Fibroblast of the aortic adventitia (primary cell): ENCODE data around the gene C11orf65. TPM values are rescaled to one million over a fixed set of nuclear protein-coding genes. Genes with fewer than 3 reads are reported as not detected.
"Not testable (repeated sequence)": the region's sequence is repeated elsewhere in the genome, so short reads cannot be mapped to it uniquely, and the experiment has no call there.

Experiments used
- DNase-seq: peaks from one replicate; pipeline ENCODE4 v3.0.0-alpha.2; 2010; ENCODE audit warnings: low read depth
- H3K4me3 ChIP-seq: 2 replicates; pipeline ENCODE4 v1.5.1; 2011; ENCODE audit warnings: low read depth, mild to moderate bottlenecking, control low read depth, low read length, moderate library complexity
- total RNA-seq: library from RNA; depleted of rRNA; stranded (reverse); fragments of >200 nt; gene quantifications from 2 replicates; pipeline ENCODE4 v1.2.3, GENCODE V29; 2012; ENCODE audit warnings: low replicate concordance
- TF ChIP-seq, protein P1 (sequence below): IDR thresholded peaks from 2 replicates; pipeline ENCODE4 v1.5.1; 2011; ENCODE audit warnings: mild to moderate bottlenecking, low read length, control low read depth, inconsistent platforms; ENCODE audit not compliant: insufficient read depth

Gene C11orf65
- total RNA-seq, 1 donor = 0.99 TPM

- TF ChIP-seq, protein P1, sequence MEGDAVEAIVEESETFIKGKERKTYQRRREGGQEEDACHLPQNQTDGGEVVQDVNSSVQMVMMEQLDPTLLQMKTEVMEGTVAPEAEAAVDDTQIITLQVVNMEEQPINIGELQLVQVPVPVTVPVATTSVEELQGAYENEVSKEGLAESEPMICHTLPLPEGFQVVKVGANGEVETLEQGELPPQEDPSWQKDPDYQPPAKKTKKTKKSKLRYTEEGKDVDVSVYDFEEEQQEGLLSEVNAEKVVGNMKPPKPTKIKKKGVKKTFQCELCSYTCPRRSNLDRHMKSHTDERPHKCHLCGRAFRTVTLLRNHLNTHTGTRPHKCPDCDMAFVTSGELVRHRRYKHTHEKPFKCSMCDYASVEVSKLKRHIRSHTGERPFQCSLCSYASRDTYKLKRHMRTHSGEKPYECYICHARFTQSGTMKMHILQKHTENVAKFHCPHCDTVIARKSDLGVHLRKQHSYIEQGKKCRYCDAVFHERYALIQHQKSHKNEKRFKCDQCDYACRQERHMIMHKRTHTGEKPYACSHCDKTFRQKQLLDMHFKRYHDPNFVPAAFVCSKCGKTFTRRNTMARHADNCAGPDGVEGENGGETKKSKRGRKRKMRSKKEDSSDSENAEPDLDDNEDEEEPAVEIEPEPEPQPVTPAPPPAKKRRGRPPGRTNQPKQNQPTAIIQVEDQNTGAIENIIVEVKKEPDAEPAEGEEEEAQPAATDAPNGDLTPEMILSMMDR = no peak
Measured at GRCh38 chr11:108435066-108435465, 32.3 kb downstream of the C11orf65 start.

DNA sequence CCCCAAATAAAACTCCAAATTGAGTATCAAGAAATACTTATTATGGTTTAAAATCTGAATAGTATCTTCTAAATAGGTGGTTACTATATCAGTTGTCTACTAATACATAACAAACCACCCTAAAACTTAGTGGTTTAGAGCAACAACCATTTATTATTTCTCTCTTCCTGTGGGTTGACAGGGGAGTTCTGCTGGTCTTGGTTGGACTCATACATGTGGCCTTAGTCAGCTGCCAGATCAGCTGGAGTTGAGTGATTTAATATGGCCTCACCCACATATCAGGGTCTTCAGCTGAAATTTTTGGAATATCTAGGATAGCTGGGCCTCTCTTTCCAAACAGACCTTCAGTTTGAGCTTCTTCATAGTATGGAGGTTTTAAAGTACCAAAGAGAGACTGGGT is 34.5 kb downstream of the C11orf65 start:
- peak; percentile 47 for DNase-seq
- TF ChIP-seq, protein P1 = no peak
- no peak overlapping the region for H3K4me3 ChIP-seq

More at GRCh38 chr11:108435066-108435465, 32.3 kb downstream of the C11orf65 start:
- no peak overlapping the region for H3K4me3 ChIP-seq
- no peak for DNase-seq

DNA sequence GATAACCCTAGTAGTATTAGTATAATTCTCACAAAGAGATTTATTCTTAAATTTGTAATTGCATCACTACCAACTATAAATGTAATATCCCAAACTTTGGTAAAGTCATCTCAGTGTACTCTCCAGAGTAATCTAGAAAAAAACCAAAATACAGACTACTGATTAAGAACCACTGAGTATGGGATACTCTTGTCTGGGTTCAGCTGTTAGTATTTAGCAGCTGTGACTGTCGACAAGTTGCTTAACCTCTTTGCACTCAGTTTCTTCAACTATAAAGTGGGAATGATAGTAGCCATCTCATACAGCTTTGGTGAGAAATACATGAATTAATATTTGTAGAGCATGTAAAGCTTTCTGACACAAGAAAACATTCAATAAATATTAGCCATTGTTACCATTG is 35.3 kb downstream of the C11orf65 start:
- DNase-seq = no peak
- H3K4me3 ChIP-seq = no peak overlapping the region
- TF ChIP-seq, protein P1 = no peak

GRCh38 chr11:108431370-108431769 is 36.0 kb downstream of the C11orf65 start:
- TF ChIP-seq, protein P1 = no peak
- no peak overlapping the region for H3K4me3 ChIP-seq
- DNase-seq = no peak

DNA sequence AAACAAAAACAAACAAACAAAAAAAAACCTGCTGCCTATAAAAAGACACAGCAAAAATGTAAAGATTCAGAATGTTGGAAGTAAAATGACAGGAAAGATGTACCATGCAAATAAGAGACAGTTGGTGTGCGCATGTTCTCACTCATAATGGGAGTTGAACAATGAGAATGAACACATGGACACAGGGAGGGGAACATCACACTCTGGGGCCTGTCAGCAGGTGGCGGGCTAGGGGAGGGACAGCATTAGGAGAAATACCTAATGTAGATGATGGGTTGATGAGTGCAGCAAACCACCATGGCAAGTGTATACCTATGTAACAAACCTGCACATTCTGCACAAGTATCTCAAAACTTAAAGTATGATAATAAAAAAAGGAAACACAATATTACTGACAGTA is 49.8 kb downstream of the C11orf65 start:
- TF ChIP-seq, protein P1 = peak; percentile 11
- DNase-seq, H3K4me3 ChIP-seq: not testable (repeated sequence)

DNA sequence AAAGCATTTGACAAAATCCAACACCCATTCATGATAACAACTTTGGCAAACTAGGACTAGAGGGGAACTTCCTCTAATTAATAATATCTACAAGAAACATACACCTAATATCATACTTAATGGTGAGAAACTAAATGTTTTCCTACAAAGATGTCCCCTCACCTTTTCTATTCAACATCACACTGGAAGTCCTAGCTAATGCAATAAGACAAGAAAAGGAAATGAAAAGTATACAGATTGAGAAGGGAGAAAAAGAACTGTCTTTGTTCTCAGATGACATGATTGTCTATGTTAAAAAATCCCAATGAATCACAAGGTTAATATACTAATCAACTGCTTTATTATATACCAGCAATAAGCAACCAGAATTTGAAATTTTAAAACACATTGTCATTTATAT is 52.4 kb downstream of the C11orf65 start:
- TF ChIP-seq, protein P1 = no peak
- DNase-seq = no peak
- no peak overlapping the region for H3K4me3 ChIP-seq

DNA sequence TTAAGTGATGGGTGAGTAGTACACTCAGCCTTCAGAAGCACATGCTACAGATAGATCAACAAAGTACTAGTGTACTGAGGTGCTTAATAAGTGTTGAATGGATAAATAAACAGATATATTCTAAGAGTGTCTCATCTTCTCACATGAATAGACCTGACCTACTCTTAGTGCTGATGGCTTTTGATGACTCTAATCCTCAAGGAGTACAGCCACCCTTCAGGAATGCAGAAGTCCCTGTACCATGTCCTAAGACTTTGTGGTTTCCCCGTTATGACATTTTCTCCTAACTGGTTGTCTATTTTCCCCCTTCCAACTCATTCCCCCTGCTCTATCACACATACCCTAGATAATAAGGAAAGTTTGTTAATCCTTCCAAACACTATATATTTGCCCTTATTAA is 61.6 kb downstream of the C11orf65 start:
- DNase-seq = no peak
- no peak overlapping the region for H3K4me3 ChIP-seq
- TF ChIP-seq, protein P1 = no peak
